ENCODE results near the gene ABHD8.

- TF ChIP-seq EZH2phosphoT487 (IDR thresholded peaks at IDR 0.05) (no peak), CTCF (IDR thresholded peaks at IDR 0.05) (no peak)
Measured at GRCh38 chr19:17330262-17331044, 27.2 kb upstream of the ABHD8 start.
